Liver (tissue), 9 donors: ENCODE results near the gene XYLT1. TPM values are rescaled to one million over a fixed set of nuclear protein-coding genes. Genes with fewer than 3 reads are reported as not detected.

Experiments
- DNase-seq: peaks from one replicate; pipeline ENCODE4 v3.0.0-alpha.2; 2017; ENCODE audit warnings: low spot score
- H3K27ac ChIP-seq, 2 donors: one replicate each; pipeline ENCODE4 v1.7.0; 2013; ENCODE audit warnings: inconsistent platforms in 2 of 2, low read length in 2 of 2, control low read depth in 1 of 2, low read depth in 1 of 2, mild to moderate bottlenecking in 1 of 2
- H3K27me3 ChIP-seq, 4 donors: one replicate each; pipeline versions ENCODE4 v1.6.1 to v1.7.0; 2013; ENCODE audit warnings: low read length in 3 of 4, inconsistent platforms in 1 of 4, mild to moderate bottlenecking in 1 of 4, moderate library complexity in 1 of 4; ENCODE audit not compliant: control insufficient read depth in 4 of 4, insufficient read depth in 4 of 4
- H3K36me3 ChIP-seq, 4 donors: one replicate each; pipeline versions ENCODE4 v1.6.1 to v1.7.0; 2013; ENCODE audit warnings: low read length in 3 of 4, mild to moderate bottlenecking in 3 of 4, low read depth in 1 of 4, moderate library complexity in 1 of 4; ENCODE audit not compliant: control insufficient read depth in 4 of 4, insufficient read depth in 3 of 4
- H3K4me1 ChIP-seq, 4 donors: one replicate each; pipeline versions ENCODE4 v1.6.1 to v1.7.0; 2013; ENCODE audit warnings: low read length in 3 of 4, mild to moderate bottlenecking in 3 of 4, moderate library complexity in 1 of 4; ENCODE audit not compliant: control insufficient read depth in 4 of 4, insufficient read depth in 4 of 4
- H3K4me3 ChIP-seq, 3 donors: one replicate each; pipeline versions ENCODE4 v1.6.1 to v1.7.0; 2013; ENCODE audit warnings: low read length in 3 of 3, control low read depth in 1 of 3, low read depth in 1 of 3, mild to moderate bottlenecking in 1 of 3
- H3K9ac ChIP-seq, 2 donors: one replicate each; pipeline ENCODE4 v1.7.0; 2013; ENCODE audit warnings: low read length in 2 of 2, mild to moderate bottlenecking in 2 of 2, moderate library complexity in 2 of 2, control low read depth in 1 of 2, low read depth in 1 of 2
- H3K9me3 ChIP-seq, 4 donors: one replicate each; pipeline versions ENCODE4 v1.6.1 to v1.7.0; 2013; ENCODE audit warnings: low read length in 3 of 4; ENCODE audit not compliant: control insufficient read depth in 4 of 4
- ATF3 ChIP-seq: IDR thresholded peaks from 2 replicates; pipeline ENCODE4 v1.6.1; 2016; ENCODE audit warnings: antibody characterized with exemption
- CTCF ChIP-seq: fragments of 150-350 bp; IDR thresholded peaks from 2 replicates; pipeline ENCODE4 v1.5.1; 2017; ENCODE audit warnings: improper control_type of control experiment, low read depth, low read length; ENCODE audit not compliant: missing input control
- EGR1 ChIP-seq, 2 donors: IDR thresholded peaks; 2 replicates each; pipeline ENCODE4 v1.6.1; 2016 to 2018; ENCODE audit warnings: antibody characterized with exemption in 2 of 2, low read depth in 2 of 2
- FOXA1 ChIP-seq: IDR thresholded peaks from 2 replicates; pipeline ENCODE4 v1.6.1; 2016; ENCODE audit warnings: antibody characterized with exemption
- FOXA2 ChIP-seq: IDR thresholded peaks from 2 replicates; pipeline ENCODE4 v1.6.1; 2016; ENCODE audit warnings: antibody characterized with exemption
- GABPA ChIP-seq, 2 donors: IDR thresholded peaks in 1 of 2; conservative IDR thresholded peaks in 1 of 2; 2 replicates each; pipeline ENCODE4 v1.6.1; 2016; ENCODE audit warnings: antibody characterized with exemption in 2 of 2, mild to moderate bottlenecking in 1 of 2, moderate library complexity in 1 of 2
- HNF4A ChIP-seq, 2 donors: conservative IDR thresholded peaks; 2 replicates each; pipeline ENCODE4 v1.6.1; 2016; ENCODE audit warnings: antibody characterized with exemption in 2 of 2, mild to moderate bottlenecking in 2 of 2
- HNF4G ChIP-seq: IDR thresholded peaks from 2 replicates; pipeline ENCODE4 v1.6.1; 2016; ENCODE audit warnings: antibody characterized with exemption
- MAX ChIP-seq: IDR thresholded peaks from 2 replicates; pipeline ENCODE4 v1.6.1; 2016; ENCODE audit warnings: antibody characterized with exemption
- NR2F2 ChIP-seq: IDR thresholded peaks from 2 replicates; pipeline ENCODE4 v1.6.1; 2016; ENCODE audit warnings: antibody characterized with exemption
- RAD21 ChIP-seq, 2 donors: IDR thresholded peaks; 2 replicates each; pipeline ENCODE4 v1.6.1; 2016; ENCODE audit warnings: antibody characterized with exemption in 2 of 2, mild to moderate bottlenecking in 2 of 2
- REST ChIP-seq: IDR thresholded peaks from 2 replicates; pipeline ENCODE4 v1.6.1; 2016; ENCODE audit warnings: antibody characterized with exemption, mild to moderate bottlenecking
- RXRA ChIP-seq, 2 donors: IDR thresholded peaks; 2 replicates each; pipeline ENCODE4 v1.6.1; 2017 to 2018; ENCODE audit warnings: antibody characterized with exemption in 2 of 2, mild to moderate bottlenecking in 1 of 2
- TAF1 ChIP-seq: conservative IDR thresholded peaks from 2 replicates; pipeline ENCODE4 v1.6.1; 2016; ENCODE audit warnings: antibody characterized with exemption, mild to moderate bottlenecking
- YY1 ChIP-seq: IDR thresholded peaks from 2 replicates; pipeline ENCODE4 v1.6.1; 2016; ENCODE audit warnings: antibody characterized with exemption, mild to moderate bottlenecking
- ZBTB33 ChIP-seq: IDR thresholded peaks from 2 replicates; pipeline ENCODE4 v1.6.1; 2016; ENCODE audit warnings: antibody characterized with exemption
- WGBS: extraction: QIAGEN DNeasy Blood & Tissue Kit; methylation state at CpG from one replicate; pipeline ENCODE4 v1.1.7; 2013; 5-methylcytosine and 5-hydroxymethylcytosine counted together
- polyA plus RNA-seq, 2 donors: library from polyadenylated mRNA; stranded (reverse) in 1 of 2; unstranded in 1 of 2; fragments of 200-250 nt in 1 of 2; fragments of >200 nt in 1 of 2; fragmentation: Nextera tagmentation in 1 of 2; extraction: Ambion mirVana in 1 of 2; gene quantifications; one replicate each; pipeline versions ENCODE4 v1.2.1 to v1.2.3, GENCODE V29; 2013 to 2015
- total RNA-seq, 2 donors: library from RNA; depleted of rRNA; stranded (reverse); fragments of >200 nt; gene quantifications; one replicate each; pipeline ENCODE4 v1.2.3, GENCODE V29; 2014
- donor health status: healthy.
- donor health status: healthy.
- donor health status: healthy.
- donor health status: healthy.
- donor health status: healthy.

The XYLT1 gene
- total and polyA plus RNA-seq, 4 donors: 0.25 to 2.3 (median 0.53) TPM

- Histone ChIP-seq H3K4me1 (no peaks in the 10 kb centered on the region), H3K27me3 (no peaks in the 10 kb centered on the region), H3K9ac (no peak overlapping the region), H3K27ac (no peak overlapping the region), H3K36me3 (no peaks in the 10 kb centered on the region), H3K4me3 (no peak overlapping the region), H3K9me3 (no peaks in the 10 kb centered on the region)
- TF ChIP-seq MAX: no peak
- TF ChIP-seq FOXA1: no peak
- TF ChIP-seq RXRA (IDR thresholded peaks at IDR 0.05): no peak
- TF ChIP-seq HNF4G: no peak
- no peak for TF ChIP-seq TAF1
- no peak for TF ChIP-seq REST
- TF ChIP-seq FOXA2: no peak
- no peak for TF ChIP-seq RAD21 (IDR thresholded peaks at IDR 0.05)
- TF ChIP-seq YY1: no peak
- no peak for TF ChIP-seq ATF3
- TF ChIP-seq EGR1 (IDR thresholded peaks at IDR 0.05; ENCODE audit: low read depth in 2 of 2): no peak
- no peak for TF ChIP-seq ZBTB33
- TF ChIP-seq NR2F2: no peak
- no peak for TF ChIP-seq GABPA (IDR thresholded peaks at IDR 0.05 in 1 of 2, conservative IDR thresholded peaks at IDR 0.05 in 1 of 2)
- no peak for DNase-seq
- WGBS: 89% methylated on average over 6 of the region's 6 CpGs
These were observed 241.6 kb downstream of the XYLT1 start for GRCh38 chr16:17229131-17229530.

GRCh38 chr16:17228708-17229055 lies 242.1 kb downstream of the XYLT1 start:
- WGBS: 67% methylated on average over 1 of the region's 1 CpG
- no peak for DNase-seq
- TF ChIP-seq TAF1 (no peak), NR2F2 (no peak), RXRA (IDR thresholded peaks at IDR 0.05) (no peak), CTCF (no peak), GABPA (IDR thresholded peaks at IDR 0.05 in 1 of 2, conservative IDR thresholded peaks at IDR 0.05 in 1 of 2) (no peak), HNF4A (conservative IDR thresholded peaks at IDR 0.05) (no peak), FOXA2 (no peak), ATF3 (no peak), HNF4G (no peak), REST (no peak)

More at GRCh38 chr16:17228708-17229055, 242.1 kb downstream of the XYLT1 start:
- no peaks in the 10 kb centered on the region for H3K36me3 ChIP-seq
- H3K4me1 ChIP-seq: no peaks in the 10 kb centered on the region
- H3K27me3 ChIP-seq: no peaks in the 10 kb centered on the region
- no peak overlapping the region for H3K27ac ChIP-seq
- no peaks in the 10 kb centered on the region for H3K9me3 ChIP-seq
- H3K9ac ChIP-seq: no peak overlapping the region
- no peak overlapping the region for H3K4me3 ChIP-seq
